Inferior parietal cortex (tissue), 1 donor: ENCODE data around the gene AVL9.
A peak's percentile ranks its signal among the peaks of the same experiment; 100 is the strongest.
"Not testable (repeated sequence)": the region's sequence is repeated elsewhere in the genome, so short reads cannot be mapped to it uniquely, and the experiment has no call there.

Experiments
- DNase-seq: peaks from one replicate; pipeline ENCODE4 v3.0.0-alpha.2; 2016; ENCODE audit errors: extremely low spot score

Gene AVL9

GRCh38 chr7:32495298-32496051, at the start of gene AVL9:
Gene AVL9 (plus strand): TSS chr7:32495489. CDS start chr7:32495710, 221 bp downstream.
- DNase-seq = peak; percentile 90

- DNase-seq = no peak
Measured at GRCh38 chr7:32447218-32447617, 48.1 kb upstream of the AVL9 start.

DNA sequence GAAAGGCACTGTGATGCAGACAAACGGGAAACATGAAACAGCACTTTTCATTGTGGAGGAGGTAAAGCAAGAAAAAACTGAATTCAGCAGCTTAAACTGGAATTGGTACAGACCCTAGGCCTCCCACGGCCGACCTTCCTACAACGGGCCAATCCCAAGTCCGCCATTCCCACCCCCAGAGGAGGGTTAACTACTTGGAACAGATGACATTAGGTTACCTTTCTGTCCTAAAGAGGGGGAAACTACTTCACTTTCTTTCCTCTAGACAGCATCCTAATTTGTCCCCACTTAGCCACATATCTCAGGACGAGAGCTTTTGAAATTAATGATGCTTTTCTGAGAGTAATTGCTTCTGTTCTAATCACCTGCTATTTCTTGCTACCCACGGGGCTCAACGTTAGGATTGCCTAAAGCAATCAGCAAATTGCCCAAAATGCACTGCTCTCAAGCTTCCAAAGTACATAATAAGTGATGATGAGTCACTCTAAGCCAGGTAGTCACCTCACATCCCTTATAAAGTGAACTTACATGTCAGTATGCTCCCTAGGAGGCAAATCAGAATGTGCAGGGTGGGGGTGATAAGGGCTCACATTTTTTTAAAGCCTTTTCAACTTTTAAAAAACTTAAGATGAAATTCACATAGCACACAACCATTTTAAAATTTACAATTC, 41.8 kb upstream of the AVL9 start:
- no peak for DNase-seq

GRCh38 chr7:32458025-32458424, 37.3 kb upstream of the AVL9 start:
- no peak for DNase-seq

DNA sequence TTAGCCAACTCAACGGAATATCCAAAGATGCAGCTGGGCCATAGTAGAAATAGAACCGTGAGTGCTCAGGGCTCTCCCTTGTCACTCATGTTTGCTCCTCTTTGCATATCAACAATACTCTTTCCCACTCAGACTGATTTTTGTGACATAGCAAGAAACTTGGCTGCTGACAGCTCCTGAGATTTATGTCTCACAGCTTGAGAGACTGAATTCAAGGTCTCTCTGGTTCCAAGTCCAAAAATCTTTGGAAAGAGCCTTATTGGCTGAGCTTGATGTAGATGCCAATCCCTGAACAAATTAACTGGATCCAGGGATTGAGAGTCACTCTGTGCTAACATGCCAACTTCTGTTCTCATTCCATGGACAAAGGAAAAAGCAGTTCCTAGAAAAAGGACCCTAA, 35.5 kb upstream of the AVL9 start:
- DNase-seq = no peak

DNA sequence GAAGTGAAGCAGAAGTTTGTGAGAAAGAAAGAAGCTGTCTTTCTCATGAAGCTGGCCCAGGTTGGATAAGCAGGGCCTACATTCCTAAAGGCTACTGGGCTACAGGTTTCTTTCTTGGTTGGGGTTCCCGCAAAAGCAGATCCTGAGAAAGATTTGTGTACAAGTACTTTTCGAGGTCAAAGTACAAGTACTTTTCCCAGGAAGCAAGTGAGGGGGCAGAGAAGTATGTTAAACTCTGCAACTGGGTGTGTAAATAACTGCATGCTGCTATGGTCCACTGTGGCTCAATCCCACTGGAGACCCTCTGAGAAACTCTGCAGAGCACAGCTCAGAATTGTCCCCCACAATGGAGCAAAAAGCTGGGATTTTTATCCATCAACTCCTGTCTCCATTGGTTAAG, 33.8 kb upstream of the AVL9 start:
- DNase-seq = no peak

- DNase-seq = no peak
Measured at GRCh38 chr7:32462451-32462850, 32.8 kb upstream of the AVL9 start.

- no peak for DNase-seq
Measured at GRCh38 chr7:32462977-32463376, 32.3 kb upstream of the AVL9 start.

DNA sequence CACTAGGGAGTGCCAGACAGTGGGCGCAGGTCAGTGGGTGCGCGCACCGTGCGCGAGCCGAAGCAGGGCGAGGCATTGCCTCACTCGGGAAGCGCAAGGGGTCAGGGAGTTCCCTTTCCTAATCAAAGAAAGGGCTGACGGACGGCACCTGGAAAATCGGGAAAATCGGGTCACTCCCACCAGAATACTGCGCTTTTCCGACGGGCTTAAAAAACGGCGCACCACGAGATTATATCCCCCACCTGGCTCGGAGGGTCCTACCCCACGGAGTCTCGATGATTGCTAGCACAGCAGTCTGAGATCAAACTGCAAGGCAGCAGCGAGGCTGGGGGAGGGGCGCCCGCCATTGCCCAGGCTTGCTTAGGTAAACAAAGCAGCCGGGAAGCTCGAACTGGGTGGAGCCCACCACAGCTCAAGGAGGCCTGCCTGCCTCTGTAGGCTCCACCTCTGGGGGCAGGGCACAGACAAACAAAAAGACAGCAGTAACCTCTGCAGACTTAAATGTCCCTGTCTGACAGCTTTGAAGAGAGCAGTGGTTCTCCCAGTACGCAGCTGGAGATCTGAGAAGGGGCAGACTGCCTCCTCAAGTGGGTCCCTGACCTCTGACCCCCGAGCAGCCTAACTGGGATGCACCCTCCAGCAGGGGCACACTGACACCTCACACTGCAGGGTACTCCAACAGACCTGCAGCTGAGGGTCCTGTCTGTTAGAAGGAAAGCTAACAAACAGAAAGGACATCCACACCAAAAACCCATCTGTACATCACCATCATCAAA, 30.5 kb upstream of the AVL9 start:
- not testable (repeated sequence) for DNase-seq

- not testable (repeated sequence) for DNase-seq
Measured at GRCh38 chr7:32470004-32470403, 25.3 kb upstream of the AVL9 start.

GRCh38 chr7:32470871-32471270, 24.4 kb upstream of the AVL9 start:
- no peak for DNase-seq

DNA sequence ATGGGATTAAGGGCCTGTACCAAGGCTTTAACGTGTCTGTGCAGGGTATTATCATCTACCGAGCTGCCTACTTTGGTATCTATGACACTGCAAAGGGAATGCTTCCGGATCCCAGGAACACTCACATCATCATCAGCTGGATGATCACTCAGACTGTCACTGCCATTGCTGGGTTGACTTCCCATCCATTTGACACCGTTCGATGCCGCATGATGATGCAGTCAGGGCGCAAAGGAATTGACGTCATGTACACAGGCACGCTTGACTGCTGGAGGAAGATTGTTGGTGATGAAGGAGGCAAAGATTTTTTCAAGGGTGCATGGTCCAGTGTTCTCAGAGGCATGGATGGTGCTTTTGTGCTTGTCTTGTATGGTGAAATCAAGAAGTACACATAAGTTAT, 23.3 kb upstream of the AVL9 start:
- DNase-seq = no peak

- no peak for DNase-seq
Measured at GRCh38 chr7:32474008-32474407, 21.3 kb upstream of the AVL9 start.

DNA sequence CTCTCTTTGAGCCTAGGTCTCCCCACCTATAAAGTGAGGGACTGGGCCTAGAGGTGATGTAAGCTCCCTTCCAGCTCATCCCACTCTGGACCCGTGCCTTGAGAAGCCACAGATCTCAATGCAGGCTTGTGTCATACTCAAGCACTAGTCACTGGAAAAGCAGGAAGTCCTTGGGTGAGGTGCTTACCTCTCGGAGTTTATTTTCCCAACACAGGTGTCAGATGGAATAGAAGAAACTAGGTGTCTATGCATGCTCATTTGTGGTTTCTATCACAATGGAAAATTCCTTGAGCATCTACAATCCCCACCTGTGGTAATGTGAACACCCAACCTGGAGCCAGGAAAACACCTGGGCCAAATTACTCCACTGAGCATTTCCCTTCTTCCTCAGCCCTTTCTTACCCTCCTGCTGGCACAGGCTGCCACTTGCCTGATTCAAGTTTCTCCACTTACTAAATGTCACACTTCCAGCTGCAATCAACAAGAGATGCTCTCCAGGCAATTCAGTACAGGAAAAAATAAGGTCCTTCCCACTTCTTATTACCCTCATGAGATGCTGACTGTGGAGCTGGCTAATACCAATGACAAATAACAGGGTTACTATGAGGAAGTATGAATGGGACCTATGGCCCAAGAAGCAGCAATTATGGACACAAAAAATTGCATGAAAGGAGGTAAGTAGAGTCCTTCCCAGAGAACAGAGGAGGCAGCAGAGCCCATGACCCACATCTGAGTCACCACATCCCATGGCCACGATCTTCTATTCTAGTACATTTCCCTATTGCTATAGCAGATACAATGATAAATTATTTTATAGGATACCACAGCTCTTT, 18.3 kb upstream of the AVL9 start:
- no peak for DNase-seq

DNA sequence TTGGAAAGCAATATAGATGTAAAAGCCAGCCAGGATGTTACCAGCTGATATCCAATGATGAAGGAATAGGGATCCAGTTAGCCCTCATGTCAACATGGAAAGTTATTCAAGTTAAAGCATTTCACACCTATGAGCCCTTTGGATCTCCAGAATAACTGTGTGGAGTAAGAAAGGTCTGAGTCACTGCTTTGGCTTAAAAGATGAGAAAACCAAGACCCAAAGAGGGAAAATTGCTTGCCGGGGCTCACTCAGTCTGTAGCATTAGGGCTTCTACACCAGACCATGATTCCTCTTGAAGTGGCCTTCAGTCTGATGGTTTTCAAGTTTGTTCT, 17.7 kb upstream of the AVL9 start:
- no peak for DNase-seq

- DNase-seq = peak; percentile 55
Measured at GRCh38 chr7:32479574-32480200, 15.6 kb upstream of the AVL9 start.

DNA sequence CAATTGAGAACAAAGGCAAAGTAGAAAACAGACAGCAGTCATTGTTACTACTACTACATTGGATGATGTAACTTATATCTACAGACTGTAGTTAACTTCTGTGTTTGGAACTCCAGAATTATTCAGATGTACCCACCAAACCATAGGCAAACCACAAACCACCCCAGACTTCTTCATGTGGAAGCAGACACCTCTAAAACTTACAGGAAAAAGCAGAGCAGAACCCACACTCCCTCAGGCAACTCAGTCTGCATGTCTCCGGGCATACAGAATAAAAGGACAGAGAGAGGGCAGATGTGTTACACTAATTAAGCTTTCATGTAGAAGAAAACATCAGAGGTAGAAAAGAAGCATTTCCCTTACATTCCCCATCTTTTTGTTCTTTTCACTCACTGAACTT, 14.1 kb upstream of the AVL9 start:
- DNase-seq = no peak

DNA sequence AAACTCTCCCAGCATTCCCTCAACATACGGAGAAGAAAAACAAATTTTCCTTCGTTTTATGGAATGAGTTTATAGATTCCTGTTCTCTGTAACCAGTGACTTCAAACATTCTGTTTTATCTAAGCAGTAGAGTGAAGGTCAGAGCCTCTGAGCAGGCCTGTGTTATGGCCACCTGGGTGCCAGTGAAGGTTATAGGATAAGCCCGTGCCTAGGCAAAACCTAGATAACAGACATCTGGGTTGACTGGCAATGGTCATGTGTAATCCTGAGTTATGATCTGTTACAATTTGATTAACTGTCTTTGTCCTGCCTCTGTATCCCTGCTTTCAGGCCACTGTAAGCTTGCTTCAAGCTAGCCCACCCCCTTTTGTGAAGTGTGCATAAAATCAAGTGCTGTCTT, 13.4 kb upstream of the AVL9 start:
- no peak for DNase-seq

DNA sequence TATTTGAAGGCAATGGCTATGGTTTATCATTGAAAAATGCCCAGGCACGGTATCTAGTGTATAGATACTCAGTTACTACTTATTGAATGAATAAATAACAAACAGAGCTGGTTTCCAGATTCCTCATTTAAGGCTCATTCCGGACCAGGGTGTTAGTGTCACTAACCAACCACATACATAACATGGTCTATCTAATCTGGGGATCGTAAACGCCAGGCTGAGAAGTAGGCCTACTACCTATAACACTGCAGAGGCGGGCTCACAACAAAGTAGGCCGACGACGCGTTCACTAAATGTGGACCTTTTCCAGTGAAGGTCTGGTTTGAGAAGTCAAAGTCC, 5.5 kb upstream of the AVL9 start:
- DNase-seq = no peak

DNA sequence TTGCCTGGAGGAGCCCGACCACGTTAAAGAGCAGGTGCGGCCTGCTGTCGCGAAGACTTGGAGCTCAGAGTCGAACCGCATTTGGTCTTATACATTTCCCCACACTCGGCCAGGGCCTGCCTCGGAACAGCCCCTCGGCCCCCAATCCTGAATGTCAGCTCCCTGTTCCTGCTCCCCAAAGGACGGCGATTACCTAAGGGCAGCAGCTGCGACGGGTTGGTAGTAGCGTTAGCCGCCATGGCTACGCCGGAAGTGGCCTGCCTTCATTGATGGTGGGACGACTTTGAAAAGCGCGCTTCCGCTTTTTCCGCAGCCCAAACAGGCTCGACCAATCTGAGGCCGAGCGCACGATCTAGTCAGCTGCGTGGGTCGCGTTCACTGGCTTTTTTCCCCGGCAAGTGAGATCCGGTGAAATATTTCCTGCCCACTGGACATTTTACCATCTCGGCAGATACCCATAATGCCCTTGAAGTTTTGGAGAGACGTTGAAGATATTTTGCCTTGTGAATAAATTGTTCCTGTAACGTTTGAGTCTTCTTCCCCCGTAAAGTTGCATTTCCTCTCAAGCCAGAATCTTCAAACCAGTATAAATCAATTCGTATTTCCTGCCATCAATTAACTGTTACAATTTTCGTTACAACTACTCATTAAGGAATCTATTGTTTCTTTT, 5.0 kb upstream of the AVL9 start, which contains the start of gene LSM5:
Gene LSM5, minus strand, starts transcription at position 254 of the 670 bp plus-strand sequence. Its CDS starts 15 bp downstream, at position 239.
- DNase-seq = peak; percentile 95

DNA sequence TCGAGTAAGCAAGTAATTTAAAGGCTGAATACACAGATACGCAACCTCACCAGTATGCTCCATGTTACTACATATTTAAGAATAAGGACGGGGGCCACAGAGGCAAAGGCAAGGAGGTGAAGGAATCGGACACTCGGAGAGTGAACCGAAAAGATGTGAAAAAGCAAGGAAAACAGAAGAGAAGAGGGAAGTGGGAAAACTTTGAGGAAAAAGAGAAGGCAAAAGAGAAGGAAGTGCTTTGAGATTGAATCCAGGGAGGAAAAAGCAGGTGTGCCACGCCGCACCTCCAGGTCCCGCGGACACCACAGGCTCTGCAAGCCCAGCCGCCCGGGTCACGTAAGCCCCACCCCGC, 367 bp upstream of the AVL9 start:
- DNase-seq = peak; percentile 72
